Measurements from ENCODE around the gene TAMM41.
A peak's percentile ranks its signal among the peaks of the same experiment; 100 is the strongest.
"Not testable (repeated sequence)": the region's sequence is repeated elsewhere in the genome, so short reads cannot be mapped to it uniquely, and the experiment has no call there.

Gene TAMM41, protein sequence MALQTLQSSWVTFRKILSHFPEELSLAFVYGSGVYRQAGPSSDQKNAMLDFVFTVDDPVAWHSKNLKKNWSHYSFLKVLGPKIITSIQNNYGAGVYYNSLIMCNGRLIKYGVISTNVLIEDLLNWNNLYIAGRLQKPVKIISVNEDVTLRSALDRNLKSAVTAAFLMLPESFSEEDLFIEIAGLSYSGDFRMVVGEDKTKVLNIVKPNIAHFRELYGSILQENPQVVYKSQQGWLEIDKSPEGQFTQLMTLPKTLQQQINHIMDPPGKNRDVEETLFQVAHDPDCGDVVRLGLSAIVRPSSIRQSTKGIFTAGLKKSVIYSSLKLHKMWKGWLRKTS

GRCh38 chr3:11846281-11847266, at the start of gene TAMM41:
TSS of gene TAMM41 (minus strand) at chr3:11846885. CDS start at chr3:11846636, 249 bp downstream.
- peak; percentile 91 for DNase-seq (ENCODE audit: low read depth)
- TF ChIP-seq, protein P1, sequence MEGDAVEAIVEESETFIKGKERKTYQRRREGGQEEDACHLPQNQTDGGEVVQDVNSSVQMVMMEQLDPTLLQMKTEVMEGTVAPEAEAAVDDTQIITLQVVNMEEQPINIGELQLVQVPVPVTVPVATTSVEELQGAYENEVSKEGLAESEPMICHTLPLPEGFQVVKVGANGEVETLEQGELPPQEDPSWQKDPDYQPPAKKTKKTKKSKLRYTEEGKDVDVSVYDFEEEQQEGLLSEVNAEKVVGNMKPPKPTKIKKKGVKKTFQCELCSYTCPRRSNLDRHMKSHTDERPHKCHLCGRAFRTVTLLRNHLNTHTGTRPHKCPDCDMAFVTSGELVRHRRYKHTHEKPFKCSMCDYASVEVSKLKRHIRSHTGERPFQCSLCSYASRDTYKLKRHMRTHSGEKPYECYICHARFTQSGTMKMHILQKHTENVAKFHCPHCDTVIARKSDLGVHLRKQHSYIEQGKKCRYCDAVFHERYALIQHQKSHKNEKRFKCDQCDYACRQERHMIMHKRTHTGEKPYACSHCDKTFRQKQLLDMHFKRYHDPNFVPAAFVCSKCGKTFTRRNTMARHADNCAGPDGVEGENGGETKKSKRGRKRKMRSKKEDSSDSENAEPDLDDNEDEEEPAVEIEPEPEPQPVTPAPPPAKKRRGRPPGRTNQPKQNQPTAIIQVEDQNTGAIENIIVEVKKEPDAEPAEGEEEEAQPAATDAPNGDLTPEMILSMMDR (IDR thresholded peaks at IDR 0.05; ENCODE audit: insufficient read depth, low read depth, low read length, missing control alignments) = peak; percentile 74
- peak within 1 kb of the TSS; percentile 88 for H3K4me3 ChIP-seq (ENCODE audit: low read length)

DNA sequence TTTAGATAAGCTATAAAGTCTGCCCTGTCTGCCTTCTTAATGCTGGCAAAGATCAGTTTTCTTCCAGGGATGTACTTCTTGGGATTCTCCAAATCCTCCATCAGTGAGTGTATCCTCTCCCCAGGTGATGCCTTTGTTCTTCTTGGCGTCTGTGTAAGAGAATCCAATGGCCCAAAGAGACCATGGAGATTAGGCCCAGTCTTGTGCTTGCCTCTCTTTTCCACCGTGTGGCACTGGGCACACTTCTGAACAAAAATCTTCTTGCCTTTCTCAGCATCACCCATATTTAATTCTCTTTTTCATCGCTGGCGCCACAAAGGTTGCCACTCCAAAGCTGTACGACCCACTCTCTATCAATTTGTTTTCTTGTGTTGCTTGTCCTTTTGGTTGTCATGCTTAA, 32.2 kb upstream of the TAMM41 start:
- TF ChIP-seq, protein P1 (IDR thresholded peaks at IDR 0.05; ENCODE audit: insufficient read depth, low read depth, low read length, missing control alignments) = no peak
- no peak for DNase-seq (ENCODE audit: low read depth)
- H3K4me3 ChIP-seq (ENCODE audit: low read length) = no peak overlapping the region

DNA sequence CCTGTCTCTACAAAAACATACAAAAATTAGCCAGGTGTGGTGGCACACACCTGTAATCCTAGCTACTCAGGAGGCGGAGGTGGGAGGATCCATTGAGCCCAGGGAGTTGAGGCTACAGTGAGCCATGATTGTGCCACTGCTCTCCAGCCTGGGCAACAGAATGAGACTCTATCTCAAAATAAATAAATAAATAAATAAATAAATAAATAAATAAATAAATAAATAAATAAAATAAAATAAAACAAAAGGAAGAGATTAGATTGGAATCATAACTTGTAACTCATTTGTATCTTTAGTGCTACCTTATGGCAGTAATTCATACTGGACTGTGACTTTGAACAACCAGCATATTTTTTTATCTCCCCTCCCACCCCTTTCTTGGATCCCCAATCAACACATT, 28.0 kb upstream of the TAMM41 start:
- DNase-seq (ENCODE audit: low read depth); H3K4me3 ChIP-seq (ENCODE audit: low read length): not testable (repeated sequence)

DNA sequence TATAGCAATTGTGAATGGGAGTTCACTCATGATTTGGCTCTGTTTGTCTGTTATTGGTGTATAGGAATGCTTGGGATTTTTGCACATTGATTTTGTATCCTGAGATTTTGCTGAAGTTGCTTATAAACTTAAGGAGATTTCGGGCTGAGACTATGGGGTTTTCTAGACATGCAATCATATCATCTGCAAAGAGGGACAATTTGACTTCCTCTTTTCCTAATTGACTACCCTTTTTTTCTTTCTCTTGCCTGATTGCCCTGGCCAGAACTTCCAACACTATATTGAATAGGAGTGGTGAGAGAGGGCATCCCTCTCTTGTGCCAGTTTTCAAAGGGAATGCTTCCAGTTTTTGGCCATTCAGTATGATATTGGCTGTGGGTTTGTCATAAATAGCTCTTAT, 17.1 kb upstream of the TAMM41 start:
- not testable (repeated sequence) for H3K4me3 ChIP-seq (ENCODE audit: low read length); DNase-seq (ENCODE audit: low read depth)

DNA sequence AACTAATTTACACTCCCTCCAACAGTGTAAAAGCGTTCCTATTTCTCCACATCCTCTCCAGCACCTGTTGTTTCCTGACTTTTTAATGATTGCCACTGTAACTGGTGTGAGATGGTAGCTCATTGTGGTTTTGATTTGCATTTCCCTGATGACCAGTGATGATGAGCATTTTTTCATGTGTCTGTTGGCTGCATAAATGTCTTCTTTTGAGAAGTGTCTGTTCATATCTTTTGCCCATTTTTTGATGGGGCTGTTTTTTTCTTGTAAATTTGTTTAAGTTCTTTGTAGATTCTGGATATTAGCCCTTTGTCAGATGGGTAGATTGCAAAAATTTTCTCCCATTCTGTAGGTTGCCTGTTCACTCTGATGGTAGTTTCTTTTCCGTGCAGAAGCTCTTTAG, 15.9 kb upstream of the TAMM41 start:
- H3K4me3 ChIP-seq (ENCODE audit: low read length); DNase-seq (ENCODE audit: low read depth): not testable (repeated sequence)

DNA sequence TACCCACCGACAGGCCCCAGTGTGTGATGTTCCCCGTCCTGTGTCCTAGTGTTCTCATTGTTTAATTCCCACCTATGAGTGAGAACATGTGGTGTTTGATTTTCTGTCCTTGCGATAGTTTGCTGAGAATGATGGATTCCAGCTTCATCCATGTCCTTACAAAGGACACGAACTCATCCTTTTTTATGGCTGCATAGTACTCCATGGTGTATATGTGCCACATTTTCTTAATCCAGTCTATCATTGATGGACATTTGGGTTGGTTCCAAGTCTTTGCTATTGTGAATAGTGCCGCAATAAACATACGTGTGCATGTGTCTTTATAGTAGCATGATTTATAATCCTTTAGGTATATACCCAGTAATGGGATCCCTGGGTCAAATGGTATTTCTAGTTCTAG, 15.5 kb upstream of the TAMM41 start:
- DNase-seq (ENCODE audit: low read depth); H3K4me3 ChIP-seq (ENCODE audit: low read length): not testable (repeated sequence)

DNA sequence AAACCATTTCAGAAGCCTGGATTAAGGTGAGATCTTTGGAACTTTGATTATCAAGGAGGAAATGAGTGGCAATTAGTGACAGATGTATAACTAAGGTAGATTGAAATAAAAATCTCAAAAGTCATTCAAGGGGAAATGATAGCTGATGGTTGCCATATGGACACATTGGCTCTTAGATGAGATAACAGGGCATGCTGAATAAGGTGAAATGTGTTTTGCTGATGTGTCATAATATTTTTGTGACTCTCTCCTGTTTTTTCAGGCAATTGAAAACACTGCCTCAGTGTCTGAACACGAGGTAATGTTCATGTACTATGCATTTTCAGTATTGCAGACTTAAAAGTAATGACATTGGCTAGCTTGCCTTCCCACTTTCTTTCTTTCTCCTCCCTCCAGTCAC, 13.5 kb upstream of the TAMM41 start:
- DNase-seq (ENCODE audit: low read depth); H3K4me3 ChIP-seq (ENCODE audit: low read length): not testable (repeated sequence)

DNA sequence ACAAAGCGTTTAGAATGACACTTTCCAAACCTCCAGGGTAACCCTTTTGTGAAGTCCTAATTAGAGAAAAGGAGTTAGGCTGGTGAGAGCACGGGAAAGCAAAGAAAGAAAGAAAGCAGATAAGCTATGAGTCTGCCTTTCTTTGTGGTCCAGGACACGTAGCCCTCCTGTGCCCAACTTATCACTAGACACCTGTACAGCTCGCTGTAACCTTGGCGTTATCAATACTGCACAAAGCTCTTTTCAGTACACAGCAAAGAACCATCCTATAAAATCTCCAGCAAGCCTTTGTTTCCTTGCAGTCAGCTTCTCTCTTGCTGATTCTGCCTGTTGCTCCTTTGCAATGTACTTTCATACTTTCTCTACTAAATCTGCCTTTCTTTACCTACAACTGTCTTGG, 6.8 kb upstream of the TAMM41 start:
- no peak for DNase-seq (ENCODE audit: low read depth)
- TF ChIP-seq, protein P1 (IDR thresholded peaks at IDR 0.05; ENCODE audit: insufficient read depth, low read depth, low read length, missing control alignments) = no peak
- no peak overlapping the region for H3K4me3 ChIP-seq (ENCODE audit: low read length)

GRCh38 chr3:11850003-11850402, 3.3 kb upstream of the TAMM41 start:
- no peak for DNase-seq (ENCODE audit: low read depth)
- no peak overlapping the region for H3K4me3 ChIP-seq (ENCODE audit: low read length)
- TF ChIP-seq, protein P1 (IDR thresholded peaks at IDR 0.05; ENCODE audit: insufficient read depth, low read depth, low read length, missing control alignments) = no peak
